NT2/D1 (cell line): ENCODE data around the gene LAMTOR2.

Experiments
- SUZ12 ChIP-seq: IDR thresholded peaks from 2 replicates; pipeline ENCODE4 v1.6.1; 2011; ENCODE audit not compliant: insufficient read length, insufficient read depth; ENCODE audit errors: extremely low read depth
- YY1 ChIP-seq: IDR thresholded peaks from 2 replicates; pipeline ENCODE4 v1.6.1; 2011; ENCODE audit not compliant: insufficient read length, insufficient read depth
- ZNF274 ChIP-seq: IDR thresholded peaks from 2 replicates; pipeline ENCODE4 v1.6.1; 2011; ENCODE audit warnings: mild to moderate bottlenecking, low read depth, low read length

- TF ChIP-seq ZNF274, result no peak
- no peak for TF ChIP-seq SUZ12
- peak; percentile 19 for TF ChIP-seq YY1
These were observed 27.9 kb downstream of the LAMTOR2 start, which contains the start of gene MEX3A for GRCh38 chr1:156082309-156083091.
